ENCODE data around the gene CDH4.

Gene CDH4

DNA sequence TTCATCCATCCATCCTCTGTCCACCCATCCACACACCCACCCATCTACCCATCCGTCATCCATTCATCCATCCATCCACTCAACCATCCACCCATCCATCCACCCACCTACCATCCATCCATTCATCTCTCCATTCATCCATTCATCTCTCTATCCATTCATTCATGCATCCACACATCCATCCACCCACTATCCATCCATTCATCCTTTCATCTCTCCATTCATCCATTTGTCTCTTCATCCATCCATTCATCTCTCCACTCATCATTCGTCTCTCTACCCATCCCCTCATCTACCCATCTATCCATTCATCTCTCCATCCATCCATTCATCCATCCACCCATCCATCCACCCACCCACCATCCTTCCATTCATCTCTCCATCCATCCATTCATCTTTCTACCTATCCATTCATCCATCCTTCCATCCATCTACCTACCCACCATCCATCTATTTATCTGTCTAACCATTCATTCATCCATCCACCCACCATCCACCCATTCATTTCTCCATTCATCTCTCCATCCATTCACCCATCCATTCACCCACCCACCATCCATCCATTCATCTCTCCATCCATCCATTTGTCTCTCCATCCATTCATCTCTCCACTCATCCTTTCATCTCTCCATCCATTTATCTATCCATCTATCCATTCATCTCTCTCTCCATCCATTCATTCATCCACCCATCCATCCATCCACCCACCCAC, 538.2 kb downstream of the CDH4 start:
- no peak for DNase-seq (ENCODE audit: low spot score)

DNA sequence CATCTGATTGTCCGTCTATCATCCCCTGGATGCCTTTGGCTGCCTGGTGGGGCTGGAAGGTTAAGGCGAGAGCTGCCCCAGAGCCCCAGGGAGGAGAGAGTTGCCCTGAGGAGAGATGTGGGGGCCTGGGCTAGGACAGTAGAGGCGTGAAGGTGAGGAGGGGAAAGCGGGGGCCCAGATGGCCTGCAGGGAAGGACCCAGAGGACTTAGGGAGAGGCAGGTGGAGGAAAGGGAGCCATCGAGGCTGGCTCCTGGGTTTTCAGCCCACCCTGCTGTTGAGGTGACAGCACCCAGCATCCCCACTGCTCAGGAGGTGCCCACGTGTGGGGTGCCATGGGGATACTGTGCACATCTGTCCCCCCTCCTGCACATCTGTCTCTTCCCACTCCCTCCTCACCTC, 539.9 kb downstream of the CDH4 start:
- DNase-seq (ENCODE audit: low spot score), result no peak

DNA sequence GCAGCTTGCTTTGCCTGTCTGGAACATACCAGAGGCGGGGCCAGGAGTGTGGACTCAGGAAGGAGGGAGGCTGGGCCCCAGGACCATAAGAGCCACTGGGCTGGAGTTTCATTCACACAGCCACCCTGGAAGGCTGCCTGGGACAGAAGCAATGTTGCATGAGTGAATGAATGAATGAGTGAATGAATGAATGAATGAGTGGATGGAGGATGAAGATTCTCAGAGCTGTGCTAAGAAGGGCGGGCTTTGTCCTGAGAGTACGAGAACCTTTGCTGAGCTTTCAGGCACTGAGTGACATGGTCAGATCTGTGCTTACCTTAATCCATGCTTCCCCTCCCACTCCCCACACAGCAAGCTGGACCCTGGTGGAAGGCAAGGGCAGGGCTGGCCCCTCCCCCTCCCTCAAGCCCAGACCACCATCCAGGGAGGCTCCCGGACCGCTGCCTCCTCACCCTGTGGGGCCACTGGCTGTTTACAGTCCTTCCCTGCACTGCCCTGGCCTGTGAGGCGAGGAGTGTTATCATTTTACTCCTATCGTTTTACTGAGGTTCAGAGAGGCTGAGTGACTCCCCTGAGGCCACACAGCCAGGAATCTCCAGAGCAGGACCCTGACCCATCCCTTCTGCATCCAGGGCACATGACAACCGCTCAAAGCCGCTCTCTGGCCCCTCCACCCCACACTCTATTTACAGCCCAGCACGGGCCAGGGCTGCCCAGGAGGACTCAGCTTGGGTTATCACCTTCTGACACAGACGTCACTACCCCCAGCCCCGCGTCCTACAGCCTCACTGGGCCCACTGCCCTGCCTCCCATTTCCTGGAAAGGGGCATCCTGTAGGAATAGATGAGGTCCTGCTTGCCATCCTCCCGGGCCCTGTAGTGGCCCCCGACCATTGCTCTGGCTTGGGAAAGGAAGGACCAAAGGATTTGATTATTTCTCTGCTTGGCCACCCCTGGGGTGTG, 543.9 kb downstream of the CDH4 start:
- no peak for DNase-seq (ENCODE audit: low spot score)

DNA sequence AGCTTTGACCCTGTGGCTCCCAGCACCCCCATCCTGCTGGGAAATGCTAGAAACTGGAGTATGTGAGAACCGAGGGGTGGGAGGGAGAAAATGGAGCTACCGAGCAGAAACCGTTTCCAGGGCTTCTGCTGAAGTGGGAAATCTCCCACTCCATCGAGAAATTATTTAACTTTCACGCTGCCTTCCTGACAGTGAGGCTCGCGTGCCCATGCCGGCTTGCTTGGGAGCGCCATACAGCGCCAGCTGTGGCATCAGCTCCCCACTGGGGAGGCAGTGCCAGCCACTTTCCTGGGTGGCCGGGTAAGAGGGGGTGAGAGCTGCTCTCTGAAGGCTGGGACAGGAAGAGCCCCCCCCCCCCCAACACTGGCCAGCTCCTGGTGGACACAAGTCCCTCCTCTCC, 544.7 kb downstream of the CDH4 start:
- DNase-seq (ENCODE audit: low spot score), result no peak

DNA sequence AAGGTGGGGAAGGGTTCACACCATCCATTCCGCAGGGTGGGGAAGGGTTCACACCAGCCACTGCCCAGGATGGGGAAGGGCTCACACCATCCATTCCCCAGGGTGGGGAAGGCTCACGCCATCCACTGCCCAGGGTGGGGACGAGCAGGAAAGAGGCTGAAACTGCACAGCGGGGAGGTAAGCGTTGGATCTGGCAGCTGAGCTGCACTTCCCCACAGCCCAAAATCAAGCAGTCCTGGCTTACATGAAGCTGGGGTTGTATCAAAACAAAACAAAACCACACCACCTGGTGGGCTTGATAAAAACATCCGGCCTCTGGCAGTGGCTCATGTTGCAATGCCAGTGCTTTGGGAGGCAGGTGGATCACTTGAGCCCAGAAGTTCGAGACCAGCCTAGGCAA, 545.1 kb downstream of the CDH4 start:
- no peak for DNase-seq (ENCODE audit: low spot score)

DNA sequence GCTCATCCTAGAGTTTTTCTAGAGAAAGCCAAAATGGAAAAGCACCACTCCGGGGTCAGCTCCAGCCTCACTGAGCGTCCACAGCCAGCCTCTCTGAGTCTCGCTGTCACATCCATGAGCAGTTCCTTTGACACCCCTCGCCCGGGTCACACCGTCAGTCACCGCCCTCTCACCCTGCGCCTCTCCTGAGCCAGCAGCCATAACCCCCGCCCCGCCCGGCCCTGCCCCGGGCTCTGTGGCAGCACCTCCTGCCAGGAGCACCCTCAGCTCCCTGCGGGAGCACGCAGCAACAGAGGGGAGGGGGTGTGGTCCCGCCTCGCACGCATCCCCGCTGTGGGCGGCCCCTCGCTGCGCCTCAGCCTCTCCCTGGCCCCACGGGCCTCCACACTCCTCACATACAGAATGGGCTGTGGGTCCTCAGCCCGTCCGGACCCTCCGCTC, 545.9 kb downstream of the CDH4 start:
- DNase-seq (ENCODE audit: low spot score), result no peak

DNA sequence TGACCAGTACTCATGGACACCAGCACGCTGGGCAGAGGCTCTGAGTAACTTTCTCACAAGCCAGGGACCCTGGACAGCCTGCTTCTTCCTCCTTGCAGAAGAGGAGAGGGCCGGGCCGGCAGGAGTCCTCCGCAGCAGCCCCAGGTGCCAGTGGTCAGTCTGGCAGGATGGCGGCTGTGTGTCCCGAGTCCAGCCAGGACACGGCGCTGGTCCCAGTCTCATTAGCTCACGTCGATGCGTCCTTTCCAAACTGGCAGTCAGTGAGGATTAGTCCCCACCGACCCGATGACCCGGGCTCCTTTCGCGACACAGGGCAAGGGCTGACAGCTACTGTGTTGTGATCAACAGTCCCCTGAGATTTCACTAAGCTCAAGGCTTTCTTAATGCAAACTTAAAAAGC, 546.6 kb downstream of the CDH4 start:
- no peak for DNase-seq (ENCODE audit: low spot score)

DNA sequence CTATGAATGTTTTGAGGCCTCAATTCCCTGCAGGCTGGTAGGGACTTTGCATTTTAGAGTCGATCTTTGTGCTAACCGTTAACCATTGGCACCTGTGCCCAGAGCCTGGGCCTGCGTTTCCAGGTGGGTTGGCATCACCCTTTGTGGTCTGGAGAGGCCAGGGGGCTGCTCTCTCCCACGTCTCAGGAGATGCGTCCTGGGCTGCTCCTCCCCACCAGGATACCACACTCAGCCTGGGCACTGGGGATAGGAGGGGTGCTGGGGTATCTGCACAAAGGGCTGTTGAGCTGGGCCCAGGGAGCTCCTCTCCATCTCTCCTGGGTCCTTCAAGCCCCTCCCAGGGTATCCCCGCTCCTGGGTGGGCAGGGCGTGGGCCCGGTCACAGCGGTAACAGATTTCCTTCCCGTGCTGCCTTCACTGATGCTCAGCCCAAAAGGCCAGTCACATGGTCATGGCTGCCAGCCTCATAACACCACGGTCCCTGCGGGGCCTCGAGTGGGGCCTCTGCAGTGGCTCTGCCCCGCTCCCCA, 547.4 kb downstream of the CDH4 start:
- no peak for DNase-seq (ENCODE audit: low spot score)

DNA sequence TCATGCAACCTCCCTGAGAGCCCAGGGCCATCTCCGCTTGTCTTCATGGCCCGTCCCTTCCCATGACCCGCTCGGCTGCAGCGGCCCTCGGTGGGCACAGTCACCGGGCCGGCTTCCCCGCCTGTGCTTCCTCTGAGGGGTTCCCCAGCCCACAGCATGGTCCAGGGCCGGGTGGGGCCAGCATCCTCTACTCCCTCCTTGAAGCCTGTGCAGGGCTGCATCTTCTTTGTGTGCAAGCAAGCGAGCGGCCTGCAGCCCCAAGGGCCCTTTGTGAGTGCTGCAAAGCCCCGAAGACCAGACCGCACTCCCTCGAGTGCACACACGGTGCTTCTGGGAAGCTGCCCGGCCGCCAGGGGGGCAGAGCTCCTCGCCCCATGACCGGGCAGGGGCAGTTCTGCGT, 547.9 kb downstream of the CDH4 start:
- no peak for DNase-seq (ENCODE audit: low spot score)

DNA sequence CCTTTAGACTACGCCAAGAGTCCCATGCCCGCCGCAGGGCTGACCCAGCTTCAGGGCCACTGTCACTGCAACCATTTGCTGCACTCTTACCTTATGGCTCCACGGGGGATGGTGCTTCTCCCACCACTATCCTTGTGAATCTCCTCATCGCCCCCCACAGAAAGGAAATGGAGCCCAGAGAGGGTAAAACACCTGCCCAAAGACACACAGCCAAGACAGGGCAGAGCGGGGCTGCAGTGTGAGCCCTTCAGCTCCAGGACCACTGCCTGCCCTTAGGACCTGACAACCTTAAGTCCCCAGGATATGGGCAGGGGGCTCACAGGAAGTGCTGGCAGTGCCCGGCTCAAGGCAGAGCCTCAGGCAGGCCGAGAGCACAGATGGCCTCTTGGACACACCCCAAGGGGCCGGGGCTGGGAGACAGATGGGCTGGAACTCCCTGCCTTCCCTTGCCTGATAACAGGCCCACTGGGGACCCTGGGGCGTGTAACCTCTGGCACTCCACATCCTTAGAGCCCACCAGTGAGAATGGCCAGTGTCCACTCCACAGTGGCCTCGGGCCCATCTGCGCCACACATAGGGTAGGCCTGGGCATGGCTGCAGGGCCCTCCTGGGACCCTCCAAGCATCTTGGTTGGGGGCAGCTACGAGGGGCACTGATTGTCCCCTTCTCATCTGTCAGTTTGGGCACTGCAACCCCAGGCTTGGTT, 548.5 kb downstream of the CDH4 start:
- no peak for DNase-seq (ENCODE audit: low spot score)

DNA sequence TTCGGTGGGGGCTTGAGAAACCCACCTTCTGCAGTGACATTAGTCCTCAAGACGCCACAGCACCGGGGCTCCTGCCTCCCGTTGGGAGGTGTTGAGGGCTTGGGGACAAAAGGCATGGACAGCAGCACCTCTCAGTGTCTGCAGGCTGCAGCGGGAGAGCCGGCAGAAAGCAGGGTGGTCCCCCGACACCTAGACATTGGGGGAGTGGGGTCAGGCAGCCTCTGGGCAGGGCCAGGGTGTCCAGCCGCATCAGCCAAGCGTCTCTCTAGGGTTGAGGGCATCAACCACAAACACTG, 549.0 kb downstream of the CDH4 start:
- no peak for DNase-seq (ENCODE audit: low spot score)

DNA sequence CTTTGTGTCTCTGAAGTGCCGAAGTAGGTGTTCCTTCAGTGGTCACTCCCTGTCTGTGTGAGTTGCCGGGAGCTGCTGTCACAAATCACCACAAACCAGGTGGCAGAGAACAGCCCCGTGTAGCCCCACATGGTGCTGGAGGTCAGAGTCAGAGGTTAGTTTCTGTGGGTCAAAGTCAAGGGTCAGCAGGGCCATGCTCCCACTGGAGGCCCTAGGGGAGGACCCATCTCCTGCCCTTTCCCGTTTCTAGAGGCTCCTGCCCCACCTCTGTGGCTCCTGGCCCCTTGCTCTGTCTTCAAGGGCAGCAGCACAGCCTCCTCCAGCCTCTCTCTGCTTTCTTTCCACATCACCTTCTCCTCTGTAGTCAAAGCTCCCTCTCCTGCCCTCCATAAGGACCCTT, 549.4 kb downstream of the CDH4 start:
- DNase-seq (ENCODE audit: low spot score), result no peak

DNA sequence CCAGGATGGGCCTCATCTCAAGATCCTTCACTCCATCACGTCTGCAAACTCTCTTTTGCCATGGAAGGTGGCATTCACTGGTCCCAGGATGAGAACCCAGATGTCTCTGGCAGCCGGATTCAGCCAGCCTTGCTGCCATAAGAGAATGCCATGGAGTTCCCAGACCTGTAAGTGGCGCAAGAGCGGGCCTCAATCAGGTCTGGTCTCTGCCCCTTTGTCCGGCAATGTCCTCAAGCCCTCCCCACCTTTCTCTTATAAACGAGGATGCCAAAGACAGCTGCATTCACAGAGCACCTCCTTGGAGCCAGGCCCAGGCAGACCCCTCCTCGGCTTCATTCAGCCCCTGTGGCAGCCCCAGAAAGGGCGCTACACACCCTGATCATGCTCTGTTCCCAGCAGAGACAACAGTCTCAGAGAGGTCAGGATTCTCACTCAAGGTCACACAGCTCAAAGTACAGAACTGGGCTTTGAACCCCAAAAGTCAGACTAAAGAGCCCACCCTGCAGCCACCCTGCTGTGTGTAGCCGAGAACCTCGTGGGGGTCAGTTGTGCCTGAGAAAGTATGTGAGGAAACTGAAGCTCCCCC, 549.9 kb downstream of the CDH4 start:
- no peak for DNase-seq (ENCODE audit: low spot score)

DNA sequence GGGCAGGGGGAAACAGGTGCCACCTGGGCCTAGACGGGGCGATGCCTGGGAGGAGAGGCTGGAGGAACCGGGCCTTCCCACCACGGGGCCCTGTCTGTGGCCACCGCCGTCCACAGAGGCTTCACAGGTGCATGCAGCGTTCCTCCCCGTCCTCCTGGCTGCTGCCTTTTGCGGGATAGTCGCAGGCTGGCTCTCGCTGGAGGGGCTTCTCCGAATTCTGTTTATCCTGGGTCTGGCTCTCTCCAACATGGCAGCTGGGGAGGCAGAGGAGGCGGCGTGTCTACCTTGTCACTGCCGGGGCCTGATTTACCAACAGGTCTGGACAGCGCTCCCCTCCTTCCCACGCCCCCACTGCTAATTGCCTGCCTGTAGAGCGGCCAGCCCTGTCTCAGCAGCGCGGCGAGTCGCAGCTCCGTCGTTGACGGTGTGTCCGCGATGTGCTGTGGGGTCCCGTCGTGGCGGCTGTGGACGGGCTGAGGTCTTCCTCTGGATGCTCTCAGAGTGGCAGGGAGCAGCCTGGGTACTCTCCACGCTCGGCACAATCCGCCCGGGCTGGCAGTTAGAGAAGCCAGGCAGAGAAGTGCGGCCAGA, 550.8 kb downstream of the CDH4 start:
- DNase-seq (ENCODE audit: low spot score), result no peak

DNA sequence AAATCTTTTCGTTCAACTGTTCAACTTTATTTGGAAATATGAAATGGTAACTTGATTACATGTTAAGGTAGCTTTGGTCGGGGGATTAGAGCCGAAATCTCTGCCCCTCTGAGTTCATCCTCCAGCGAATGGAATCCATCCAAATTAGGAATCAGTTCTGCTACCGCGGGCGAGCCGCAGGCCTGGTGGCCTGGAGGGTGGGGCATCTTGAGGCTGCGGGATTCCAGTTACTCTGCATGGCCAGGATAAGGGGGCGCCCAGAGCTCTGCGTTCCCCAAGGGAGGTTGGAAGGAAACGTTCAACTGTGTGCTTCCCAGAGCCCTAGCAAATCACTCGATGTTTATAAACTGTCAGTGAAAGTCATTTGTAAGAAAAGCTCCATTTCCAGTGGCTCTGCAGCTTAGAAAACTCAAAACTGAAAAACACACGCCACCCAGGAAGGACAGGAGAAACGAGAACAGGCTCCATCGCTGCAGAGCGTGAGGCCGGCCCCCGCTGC, 551.4 kb downstream of the CDH4 start:
- DNase-seq (ENCODE audit: low spot score), result no peak

DNA sequence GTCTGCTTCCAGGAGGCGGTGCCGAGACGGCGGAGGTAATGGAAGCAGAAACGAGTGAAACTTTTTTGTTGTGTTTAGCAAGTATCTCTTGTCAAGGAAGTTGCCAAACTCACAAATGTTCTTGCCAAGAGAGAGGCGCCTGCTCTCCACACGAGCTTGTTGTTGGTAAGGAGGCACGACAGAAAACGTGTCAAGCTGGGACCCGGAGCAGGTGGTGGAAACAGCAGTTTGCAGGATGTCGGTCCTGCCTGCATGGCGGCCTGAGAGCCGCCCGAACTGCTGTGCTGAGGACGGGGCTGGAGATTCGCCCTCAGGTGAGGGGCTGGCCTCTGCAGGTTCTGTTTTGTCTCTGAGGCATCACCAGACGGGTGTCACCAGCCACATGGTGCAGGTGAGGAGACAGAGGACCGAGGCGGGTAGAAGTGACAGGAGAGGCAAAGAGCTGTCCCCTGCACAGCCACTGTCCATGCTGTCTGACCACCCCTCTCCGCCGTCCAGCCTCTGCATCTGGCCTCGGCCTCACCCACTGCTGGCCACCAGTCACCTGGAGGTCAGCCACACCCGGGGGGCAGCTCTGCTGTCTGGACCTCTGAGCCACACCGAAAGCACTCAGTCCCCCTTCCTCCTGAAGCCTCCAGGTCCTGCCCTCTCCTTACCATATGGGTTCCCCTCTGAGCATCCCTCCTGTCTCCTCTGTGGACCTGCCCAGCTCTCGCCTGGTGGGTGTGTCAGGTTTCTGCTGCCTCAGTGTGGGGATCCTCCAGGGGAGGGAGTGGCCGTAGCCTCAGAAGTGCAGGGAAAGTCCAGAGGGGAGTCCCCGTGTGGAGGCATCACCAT, 552.1 kb downstream of the CDH4 start:
- no peak for DNase-seq (ENCODE audit: low spot score)

DNA sequence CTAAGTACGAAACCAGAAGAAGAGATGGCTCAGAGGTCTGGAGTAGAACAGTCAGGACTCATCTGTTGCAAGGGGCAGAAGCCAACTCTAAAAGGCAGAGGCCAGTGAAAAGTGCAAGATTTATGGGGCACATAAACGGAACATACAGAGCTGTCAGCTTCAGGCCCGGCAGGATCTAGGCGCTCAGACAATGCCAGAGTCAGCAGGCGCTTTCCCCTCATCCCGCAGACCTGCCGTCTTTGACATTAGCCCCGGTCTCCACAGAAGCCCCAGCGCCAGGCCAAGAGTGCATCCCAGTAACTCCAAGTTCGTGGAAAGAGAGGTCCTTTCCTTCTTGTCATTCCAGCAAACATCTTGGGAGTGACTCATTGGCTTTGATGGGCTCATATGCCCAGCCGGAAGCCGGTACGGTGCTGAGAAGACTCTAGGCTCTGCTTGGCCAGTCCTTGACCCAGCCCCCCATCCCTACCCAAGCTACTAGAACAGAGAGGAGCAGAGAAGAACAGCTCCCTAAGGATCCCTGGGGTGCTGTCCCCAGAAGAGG, 552.8 kb downstream of the CDH4 start:
- DNase-seq (ENCODE audit: low spot score), result no peak

DNA sequence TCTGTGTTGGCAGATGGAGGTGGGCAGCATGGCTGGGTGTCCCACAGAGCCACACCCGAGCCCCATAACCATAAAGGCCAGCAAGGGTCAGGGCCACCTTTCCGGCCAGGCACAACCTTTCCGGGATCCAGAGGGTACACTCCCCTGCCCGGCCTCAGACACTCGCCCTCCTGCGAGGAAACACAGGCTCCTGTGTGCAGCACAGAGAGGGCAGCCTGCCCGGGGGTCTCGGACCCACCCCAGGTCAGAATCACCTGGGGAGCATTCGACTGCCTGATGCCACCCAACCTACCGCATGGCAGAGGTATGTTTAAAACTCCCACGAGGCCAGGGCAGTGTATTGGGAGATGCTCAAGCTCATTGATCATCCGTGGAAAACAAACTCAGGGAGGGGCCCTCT, 553.3 kb downstream of the CDH4 start:
- no peak for DNase-seq (ENCODE audit: low spot score)

DNA sequence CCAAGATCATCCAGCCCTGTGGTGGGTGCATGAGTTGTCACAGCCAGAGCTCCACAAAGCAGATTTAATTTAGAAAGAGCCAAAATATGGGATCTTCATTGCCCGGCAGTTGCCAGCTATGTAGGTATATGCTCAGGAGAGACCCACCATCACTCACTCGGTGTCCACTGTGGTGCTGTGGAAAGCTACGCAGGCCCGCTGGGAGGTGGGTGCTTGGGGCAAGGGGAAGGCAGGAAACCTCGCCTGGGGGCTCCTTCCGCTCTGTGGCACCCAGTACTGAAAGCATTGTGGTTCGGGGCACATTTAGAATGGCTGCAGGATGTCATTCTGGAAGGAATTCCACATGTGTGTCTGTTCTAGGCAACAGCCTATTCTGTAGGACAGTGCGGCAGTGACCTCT, 553.7 kb downstream of the CDH4 start:
- DNase-seq (ENCODE audit: low spot score), result no peak

DNA sequence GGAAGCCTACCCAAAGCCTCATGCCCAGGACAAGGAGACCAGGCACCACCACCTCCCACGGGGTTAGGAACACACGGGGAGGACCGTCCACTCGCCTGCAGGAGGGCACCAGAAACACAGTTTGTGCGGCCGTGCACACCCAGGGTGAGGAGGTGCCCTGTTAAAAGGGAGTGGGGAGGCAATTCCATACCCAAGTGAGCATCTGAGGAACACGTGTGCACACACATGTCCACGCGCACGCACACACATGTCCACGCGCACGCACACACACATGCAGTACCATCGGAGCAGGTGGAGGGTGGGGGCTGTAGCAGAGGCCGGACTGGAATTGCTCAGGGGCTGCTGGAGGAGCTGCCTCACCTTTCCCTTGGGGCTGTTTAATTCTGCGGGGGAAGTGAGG, 554.3 kb downstream of the CDH4 start:
- DNase-seq (ENCODE audit: low spot score), result no peak

DNA sequence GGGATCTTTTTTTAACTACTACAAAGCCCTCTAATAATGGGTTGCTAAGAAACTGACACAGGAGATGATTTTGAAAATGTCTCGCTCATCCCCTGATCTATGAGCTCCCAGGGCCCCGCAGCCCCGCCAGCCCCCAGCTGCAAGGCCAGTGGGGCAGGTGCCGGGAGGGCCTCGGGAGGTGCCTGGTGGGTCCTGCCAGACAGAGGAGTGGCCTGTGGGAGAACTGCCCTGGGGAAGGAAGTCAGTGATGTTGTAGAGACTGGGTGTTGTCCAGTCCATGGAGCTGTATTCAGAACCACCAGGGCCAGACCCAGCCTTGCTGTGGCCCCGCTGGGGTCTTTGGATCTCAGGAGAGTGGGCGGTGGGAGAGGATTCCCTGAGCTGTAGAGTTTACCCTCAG, 554.9 kb downstream of the CDH4 start:
- no peak for DNase-seq (ENCODE audit: low spot score)
